Measurements from ENCODE around the gene ARHGAP26.
"Not testable (repeated sequence)": the region's sequence is repeated elsewhere in the genome, so short reads cannot be mapped to it uniquely, and the experiment has no call there.

The ARHGAP26 gene

DNA sequence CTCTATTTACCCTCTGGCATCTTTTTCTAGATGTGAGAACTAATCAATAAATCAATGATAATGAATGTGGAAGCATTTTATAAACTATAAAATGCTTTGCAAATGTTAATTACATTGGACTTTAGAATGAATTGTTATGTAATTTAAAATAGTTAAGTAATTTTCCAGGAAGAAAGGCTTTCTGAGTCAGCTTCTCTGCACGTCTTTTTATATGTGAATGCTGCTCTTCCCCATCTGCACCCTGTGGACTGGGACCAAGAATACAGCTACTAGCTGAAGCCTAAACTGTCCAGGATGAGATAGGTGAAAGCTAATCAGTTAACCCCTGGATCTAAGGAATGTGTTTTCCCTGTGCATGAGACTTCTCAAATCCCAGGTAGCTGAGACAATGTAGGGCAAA lies 340.4 kb downstream of the ARHGAP26 start:
- no peak for DNase-seq (ENCODE audit: low read depth in 2 of 3, low spot score in 1 of 3)

DNA sequence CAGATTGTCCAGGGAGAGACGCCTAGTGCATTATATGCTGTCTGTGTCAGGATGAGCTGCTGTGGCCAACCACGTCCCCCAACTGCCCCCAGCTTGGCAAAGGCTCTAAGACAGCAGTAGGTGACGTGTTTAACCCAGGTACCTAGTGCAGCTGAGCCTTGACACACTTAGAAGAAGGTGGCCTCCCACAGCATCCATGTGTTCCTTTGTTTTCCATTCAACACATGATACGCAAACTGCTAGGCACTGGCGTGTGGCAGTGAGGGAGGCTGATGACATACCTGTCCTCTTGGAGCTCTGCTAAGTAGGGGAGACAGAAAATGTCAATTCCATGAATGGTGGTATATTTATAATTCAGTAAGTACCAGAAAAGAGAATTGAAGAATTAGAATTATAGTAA lies 341.6 kb downstream of the ARHGAP26 start:
- DNase-seq (ENCODE audit: low read depth in 2 of 3, low spot score in 1 of 3), result no peak

DNA sequence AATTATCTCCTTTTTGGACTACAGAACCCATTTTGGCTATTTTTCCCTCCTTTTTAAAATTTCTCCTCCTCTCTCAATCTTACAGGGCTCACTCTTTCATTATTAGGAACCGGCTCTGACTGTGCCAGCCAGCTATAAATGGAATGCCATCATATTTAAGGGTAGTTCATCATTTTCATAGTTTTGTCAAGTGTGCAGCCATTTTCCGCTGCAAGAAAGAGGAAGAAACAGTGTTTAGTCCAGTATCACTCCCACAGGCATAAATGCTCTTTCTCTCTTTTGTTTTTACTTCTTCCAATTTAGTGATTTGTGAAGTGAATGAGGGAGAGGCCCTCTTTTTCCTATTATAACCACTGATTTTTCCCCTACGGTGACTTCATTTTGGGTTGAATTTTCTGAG lies 343.3 kb downstream of the ARHGAP26 start:
- DNase-seq (ENCODE audit: low read depth in 2 of 3, low spot score in 1 of 3), result no peak

DNA sequence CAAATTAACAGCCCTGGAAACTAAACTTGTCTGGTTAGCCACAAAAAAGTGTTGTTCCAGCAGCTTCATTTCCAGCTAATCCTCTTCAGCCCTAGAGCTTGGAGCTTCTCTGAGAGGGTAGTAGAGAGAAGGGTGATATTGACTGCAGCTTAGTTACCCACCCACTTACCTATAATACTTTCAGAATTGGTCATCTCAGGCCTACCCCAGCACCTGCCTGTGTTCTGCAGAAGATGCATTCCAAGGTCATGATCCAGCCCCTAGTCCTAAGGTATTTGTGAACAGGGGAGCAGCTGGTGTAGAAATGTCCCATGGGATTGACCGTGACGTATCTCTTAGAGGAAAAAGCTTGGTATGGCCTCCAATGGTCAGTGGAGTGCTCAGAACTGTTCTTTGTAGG lies 344.3 kb downstream of the ARHGAP26 start:
- no peak for DNase-seq (ENCODE audit: low read depth in 2 of 3, low spot score in 1 of 3)

DNA sequence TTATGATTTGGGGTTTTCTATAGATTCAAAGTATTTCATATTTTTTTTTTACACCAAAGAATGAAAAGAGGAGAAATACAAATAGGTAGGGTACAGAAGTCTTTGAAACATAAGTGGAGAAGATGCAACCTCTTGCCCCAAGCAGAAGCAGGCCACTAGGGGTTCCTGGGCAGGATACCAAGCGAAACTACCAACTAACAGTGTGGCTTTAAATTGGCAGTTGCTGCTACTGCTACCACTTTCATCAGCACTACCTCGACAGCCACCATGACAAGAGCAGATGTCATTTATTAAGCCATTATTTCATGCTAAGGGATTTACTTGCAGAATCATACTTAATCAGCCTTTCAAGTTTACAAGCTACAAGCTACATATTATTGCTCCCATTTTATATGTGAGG lies 345.2 kb downstream of the ARHGAP26 start:
- DNase-seq (ENCODE audit: low read depth in 2 of 3, low spot score in 1 of 3), result no peak

DNA sequence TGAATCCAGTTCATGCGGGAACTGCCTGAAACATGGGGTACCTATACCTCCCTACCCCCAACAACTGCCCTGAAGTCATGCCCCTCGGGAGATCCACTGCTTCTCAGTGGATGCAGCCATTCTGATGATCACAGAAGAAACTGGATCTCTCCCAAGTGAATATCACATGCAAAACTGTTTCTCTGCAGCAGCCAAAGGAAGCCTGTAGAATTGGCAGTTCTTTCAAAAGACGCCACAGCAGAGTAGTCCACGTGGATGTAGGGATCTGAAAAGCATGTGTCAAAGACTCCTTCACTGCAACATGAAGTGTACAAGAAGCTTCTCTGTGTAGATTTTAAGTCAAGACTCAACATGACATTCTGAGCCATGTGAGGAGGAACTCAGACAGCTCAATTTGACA lies 346.6 kb downstream of the ARHGAP26 start:
- no peak for DNase-seq (ENCODE audit: low read depth in 2 of 3, low spot score in 1 of 3)

DNA sequence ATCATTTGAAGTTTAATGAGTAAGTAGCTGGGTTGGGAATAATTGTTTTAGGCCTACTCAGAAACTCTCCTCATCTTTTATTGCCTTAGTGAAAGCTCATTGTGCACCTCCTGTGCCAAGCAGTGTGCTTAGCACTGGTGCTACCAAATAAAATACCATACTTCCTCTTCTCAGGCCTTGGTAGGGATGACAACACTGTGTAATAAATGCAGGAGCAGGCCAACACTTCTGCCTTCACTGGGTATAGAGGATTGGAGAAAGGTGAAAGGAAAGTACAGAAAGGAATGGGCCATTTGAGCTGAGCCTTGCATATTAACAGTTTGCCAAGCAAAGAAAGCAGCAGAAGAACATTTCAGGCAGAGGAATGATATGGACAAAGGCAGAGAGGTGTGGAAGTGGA lies 347.6 kb downstream of the ARHGAP26 start:
- no peak for DNase-seq (ENCODE audit: low read depth in 2 of 3, low spot score in 1 of 3)

DNA sequence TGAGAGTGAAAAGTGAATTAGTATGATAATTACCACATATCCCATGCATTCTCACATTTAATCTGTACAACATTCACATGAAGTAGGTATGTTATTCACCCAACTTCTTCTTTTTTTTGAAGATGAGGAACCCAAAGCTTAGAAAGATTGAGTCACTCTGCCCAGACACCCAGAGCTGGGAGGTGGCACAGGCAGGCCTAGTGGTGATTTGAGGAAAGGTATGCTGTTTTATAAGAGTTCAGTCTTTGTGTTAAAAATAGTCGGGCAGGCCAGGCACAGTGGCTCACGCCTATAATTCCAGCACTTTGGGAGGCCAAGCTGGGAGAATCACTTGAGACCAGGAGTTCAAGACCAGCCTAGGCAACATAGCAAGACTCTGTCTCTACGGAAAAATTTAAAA lies 348.0 kb downstream of the ARHGAP26 start:
- DNase-seq (ENCODE audit: low read depth in 2 of 3, low spot score in 1 of 3), result no peak

DNA sequence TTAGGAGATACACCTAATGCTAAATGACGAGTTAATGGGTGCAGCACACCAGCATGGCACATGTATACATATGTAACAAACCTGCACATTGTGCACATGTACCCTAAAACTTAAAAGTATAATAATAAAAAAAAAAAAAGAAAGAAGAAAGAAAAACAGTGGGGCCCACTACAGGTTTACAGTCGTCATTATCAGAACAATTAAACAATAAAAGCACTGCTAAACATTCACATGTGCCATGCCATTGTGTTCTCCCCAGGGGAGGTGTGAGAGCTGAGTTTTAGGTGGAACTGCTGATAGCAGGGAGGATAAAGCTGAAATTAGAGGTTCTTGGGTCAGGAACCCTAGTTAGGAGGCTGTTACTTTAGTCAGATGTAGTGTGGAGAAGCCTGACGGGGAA lies 348.6 kb downstream of the ARHGAP26 start:
- DNase-seq (ENCODE audit: low read depth in 2 of 3, low spot score in 1 of 3), result not testable (repeated sequence)

DNA sequence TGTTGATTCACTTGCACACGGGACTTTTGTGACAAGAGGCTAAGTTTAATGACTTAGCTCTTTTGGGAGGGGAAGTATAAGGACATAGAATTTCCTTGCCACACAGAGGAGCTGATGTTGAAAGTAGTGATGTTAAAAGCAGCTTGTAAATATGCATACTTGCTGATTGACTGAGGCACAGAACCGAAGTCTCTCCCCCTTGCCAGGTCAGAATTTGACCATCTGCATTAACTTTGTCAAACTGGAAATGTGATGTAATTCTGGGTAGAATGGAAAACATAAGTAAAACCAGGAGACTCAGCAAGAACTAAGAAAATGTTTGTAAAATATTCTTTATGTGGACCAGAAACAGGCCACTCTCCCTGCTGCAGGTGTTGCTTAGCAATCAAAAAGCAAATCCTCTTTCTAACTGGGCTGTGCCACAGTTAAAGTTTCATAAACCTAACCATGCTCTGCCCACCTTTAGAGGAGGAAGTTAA lies 349.2 kb downstream of the ARHGAP26 start:
- no peak for DNase-seq (ENCODE audit: low read depth in 2 of 3, low spot score in 1 of 3)

DNA sequence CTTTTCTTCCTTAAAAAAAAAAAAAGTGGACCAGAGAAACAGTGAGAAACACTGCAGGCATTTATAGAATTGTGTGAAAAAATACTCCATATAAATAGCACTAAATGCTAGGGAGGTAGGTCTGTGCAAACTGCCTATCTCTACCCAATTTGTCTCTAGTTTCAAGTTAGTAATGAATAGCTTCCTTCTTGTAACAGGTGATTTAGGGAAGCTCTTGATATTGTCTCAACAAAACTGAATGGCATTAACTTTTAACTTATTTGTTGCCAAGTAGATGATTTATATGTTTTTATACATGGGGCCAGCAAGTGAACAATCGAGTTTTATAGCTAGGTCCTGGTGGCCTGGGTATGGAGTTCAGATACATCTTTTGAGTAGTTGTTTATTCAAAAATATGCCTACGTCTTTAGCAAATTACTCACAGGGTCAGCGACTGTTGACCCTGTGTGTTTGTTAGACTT lies 349.7 kb downstream of the ARHGAP26 start:
- DNase-seq (ENCODE audit: low read depth in 2 of 3, low spot score in 1 of 3), result no peak

DNA sequence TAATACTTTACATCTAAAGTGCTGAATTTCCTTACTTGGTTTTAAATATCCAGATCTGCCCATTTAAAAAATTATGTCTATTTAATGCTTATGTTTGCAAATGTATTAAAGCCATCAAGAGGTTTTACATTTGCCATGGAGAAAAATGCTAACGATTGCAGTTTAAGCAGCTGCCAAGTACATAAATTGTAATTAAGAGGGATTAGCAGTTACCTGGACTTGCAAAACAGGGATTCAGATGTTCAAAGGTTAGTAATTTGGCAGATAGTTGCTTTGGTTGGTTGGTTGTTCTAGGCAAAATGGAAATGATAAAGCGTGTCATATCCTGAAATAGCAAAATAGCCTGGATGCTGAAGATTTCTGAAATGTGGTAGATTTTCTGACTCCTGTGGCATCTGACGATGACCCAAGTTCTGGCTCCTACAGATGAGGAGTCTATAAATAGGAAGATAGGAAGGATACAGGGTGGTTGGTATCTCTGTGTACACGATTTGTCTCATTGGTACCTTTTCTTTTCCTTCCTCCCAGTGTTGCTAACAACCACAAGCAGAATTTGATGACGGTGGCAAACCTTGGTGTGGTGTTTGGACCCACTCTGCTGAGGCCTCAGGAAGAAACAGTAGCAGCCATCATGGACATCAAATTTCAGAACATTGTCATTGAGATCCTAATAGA lies 350.4 kb downstream of the ARHGAP26 start:
- no peak for DNase-seq (ENCODE audit: low read depth in 2 of 3, low spot score in 1 of 3)

DNA sequence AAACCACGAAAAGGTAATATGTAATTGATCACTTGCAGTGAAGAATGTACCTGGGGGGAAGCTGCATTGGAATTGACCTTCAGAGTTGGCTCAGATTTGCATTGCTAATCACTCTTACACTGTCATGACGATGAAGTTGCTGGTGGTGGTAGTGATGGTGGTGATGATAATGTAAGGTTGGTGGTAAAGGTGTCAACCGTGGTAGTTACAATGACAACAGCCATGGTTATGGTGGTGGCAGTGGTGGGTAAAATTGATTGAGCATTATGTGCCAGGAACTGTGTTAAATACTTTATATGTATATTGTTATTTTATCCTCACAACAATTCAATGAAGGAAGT lies 350.9 kb downstream of the ARHGAP26 start:
- no peak for DNase-seq (ENCODE audit: low read depth in 2 of 3, low spot score in 1 of 3)

DNA sequence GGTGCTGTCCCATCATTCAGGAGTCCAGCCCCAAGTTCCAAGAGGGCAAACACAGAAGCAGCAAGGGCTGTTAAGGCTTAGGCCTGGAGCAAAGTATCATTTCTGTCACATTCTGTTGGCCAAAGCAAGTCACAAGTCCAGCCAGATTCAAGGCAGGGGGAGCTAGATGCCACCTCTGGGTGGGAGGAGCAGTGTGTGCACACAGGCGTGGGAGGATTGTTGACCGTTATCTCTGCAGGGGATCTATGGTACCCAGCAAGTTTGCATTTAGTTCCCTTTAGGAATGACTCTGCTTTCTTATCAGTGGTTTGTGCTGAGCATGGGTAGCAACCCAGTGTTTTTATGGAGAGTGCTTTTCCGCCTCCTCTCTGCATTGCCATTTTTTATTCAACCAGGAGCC lies 354.4 kb downstream of the ARHGAP26 start:
- no peak for DNase-seq (ENCODE audit: low read depth in 2 of 3, low spot score in 1 of 3)

DNA sequence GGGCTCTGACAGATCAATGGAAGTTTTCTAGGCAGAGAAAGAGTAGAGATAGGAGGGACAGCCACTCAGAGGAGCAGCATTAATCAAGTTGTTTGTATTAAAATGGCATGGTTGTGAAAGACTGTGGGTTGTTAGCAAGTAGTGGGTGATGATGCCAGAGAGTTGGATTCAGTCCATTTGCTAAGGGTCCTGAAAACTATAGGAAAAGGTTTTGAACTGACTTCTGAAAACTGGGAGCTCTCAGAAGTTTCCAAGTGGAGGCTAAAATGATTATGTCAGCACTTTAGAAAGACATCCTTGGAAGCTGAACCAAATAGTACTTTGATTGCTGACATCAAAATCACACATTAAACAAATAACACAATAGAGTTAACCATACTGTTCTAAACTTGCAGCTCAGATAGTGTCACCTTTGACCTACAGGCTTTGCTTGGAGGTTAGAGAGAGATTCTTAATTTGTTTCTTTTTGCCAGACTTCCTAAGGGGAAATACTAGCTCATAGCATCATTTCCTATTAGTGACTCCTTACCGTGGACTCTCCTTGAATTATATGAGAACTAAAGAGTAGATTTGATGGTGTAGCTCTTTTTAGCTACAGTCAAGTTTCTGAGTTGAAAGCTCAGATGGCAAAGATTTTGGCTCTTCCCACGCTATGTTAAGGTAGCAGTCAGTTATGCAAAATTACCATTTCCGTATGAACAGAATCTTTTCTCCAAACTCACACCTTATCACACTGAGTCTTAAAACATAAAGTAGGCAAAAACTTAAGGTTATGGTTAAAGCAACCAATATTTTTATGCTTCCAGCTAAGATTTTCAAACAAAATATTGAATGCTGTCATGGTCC lies 356.2 kb downstream of the ARHGAP26 start:
- no peak for DNase-seq (ENCODE audit: low read depth in 2 of 3, low spot score in 1 of 3)

DNA sequence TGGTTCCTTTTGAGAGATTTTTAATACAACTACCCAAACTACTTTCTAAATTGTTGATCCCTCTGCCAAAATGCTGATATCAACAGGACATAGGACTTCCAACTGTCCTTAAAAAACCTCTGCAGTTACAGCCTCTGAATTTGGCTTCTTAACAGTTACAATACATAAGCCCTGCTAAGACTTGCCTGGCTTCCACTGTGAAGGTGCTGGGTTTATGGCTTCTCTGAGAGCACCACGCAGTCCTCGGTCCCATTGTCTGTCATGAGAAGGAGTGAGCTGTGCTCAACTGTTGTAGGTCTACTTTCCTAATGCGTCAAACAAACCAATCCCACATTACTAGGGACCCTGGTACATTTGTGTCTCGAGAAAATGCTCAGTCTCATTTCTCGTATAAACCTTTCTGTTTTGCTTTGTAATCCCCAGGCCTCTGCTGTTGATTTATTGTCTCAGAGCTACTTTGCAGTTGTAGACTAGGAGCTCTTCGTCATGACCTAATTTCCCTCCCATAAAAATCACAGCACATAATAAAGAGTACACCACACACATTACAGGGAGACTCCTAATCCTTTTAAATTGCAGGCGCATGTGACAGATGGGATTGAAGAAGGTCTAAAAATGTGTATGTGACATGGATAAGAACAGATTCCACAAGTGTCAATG lies 358.4 kb downstream of the ARHGAP26 start:
- no peak for DNase-seq (ENCODE audit: low read depth in 2 of 3, low spot score in 1 of 3)

DNA sequence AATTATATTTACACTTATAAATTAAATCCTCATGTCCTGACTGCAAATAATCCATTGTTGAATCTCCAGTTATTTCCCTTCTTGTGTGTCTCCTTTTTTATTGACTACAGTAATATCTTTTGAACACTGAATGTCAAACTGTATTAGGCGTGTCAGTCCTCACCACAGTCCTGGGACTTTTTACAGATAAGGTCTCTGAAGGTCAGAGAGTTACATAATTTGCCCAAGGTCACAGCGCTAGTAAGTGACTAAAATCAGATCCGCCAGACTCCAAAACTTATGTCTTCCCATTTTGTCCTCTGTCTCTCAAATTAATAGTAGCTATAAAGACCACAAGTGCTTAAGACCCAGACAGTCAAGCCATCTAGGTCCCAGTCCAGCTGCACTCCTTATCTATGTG lies 359.0 kb downstream of the ARHGAP26 start:
- DNase-seq (ENCODE audit: low read depth in 2 of 3, low spot score in 1 of 3), result no peak

DNA sequence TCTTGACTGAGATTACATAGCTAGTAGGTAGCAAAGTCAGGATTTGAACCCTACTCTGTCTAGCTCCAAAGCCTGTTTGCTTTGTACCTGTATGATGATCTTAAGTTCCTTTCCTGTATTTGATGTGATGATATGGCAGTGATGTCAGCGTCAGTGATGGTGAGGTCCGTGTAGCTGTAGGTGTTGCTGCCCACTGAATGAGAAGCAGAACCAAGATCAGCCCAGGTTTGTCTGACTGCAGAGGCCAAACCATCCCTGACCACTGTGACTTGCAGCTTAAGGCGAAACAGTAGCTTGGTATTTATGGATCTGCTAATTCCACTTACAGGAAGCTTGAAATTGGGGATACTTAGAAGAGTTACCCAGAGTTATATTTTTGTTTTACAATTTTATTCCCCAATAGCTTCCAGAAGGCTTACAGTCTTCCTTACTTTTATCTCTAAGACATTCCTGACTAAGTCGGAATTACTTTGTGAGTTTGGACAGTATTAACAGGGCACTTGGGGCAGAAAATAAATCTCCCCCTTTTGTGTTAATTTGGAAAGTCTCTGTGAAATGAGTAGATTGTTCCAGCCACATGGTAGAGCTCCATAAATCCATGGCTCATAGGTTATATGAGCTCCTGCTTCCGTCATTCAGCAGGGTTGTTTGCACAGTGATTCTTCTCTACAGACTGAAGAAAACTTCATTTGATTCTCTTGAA lies 359.9 kb downstream of the ARHGAP26 start:
- DNase-seq (ENCODE audit: low read depth in 2 of 3, low spot score in 1 of 3), result no peak

DNA sequence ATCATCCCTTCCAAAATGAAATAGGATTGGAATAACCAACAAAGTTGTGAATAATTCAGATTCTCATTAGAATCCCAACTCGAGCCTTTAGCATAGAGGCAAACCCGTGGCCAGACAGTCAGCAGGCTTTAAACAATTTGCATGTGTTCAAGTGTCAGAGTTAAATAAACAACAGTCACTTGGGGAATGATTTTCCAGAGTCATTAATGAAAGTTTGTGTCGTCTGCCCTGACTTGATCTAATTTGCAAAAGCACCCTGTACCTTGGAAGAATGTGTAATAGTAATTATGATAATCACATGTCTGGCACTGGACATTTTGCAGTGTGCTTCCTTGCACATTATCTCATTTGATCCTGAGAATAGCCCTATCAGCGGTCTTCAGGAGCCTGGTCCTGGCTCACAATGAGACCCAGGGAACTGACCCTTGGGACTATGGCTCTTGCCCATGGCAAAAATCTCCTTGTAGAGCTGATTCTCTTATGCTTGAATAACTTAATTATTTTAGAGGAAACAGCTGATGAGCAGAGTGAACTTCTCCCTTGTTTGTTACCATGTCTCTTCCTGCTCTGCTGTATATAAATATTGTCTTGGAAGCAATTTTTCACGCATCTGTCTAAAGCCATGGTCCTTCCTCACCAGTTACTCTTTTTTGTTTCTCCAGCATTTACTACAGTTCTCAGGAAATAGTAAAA lies 360.6 kb downstream of the ARHGAP26 start:
- no peak for DNase-seq (ENCODE audit: low read depth in 2 of 3, low spot score in 1 of 3)

DNA sequence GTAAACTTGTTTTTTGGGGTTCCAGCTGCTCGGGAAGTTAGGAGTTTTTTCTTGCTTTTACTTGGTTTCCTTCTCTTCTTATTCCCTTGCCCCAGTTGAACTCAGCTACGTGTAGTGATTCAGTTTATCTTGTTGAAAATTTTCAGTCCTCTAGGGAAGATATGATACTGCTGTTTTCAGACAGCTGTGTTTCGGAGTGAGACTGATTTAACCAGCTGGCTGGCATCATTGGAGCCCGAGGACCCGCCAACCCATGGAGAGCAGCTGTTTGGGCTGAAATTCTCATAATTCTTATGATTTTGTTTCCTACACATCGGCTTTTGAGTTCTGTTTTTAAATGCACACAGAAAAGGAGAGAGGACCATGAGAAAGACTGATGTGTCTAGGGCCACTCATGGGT lies 361.8 kb downstream of the ARHGAP26 start:
- no peak for DNase-seq (ENCODE audit: low read depth in 2 of 3, low spot score in 1 of 3)

DNA sequence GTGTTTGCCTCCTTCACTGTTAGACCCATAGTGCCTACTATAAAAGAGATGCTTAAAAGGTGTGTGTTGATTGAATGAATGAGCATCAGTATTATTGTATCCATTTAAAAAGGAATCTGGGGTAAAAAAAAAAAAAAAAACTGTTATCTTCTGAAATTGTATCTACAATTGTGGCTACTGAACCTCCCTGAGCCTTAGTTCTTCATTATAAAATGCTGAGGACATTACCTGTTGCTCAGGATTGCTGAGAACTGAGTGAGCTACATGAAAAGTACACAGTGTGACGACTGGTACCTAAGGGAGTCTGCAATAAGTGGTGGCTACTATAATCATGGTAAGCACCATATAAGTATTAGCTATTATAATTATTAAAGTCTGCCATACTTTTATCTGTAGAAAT lies 362.6 kb downstream of the ARHGAP26 start:
- DNase-seq (ENCODE audit: low read depth in 2 of 3, low spot score in 1 of 3), result no peak
